Mesodermal cell (in vitro differentiated cells): ENCODE results near the gene SUPT20HL1.

Source experiments
- H3K27ac ChIP-seq: 2 replicates; pipeline ENCODE4 v1.7.0; 2013; ENCODE audit warnings: mild to moderate bottlenecking, low read depth, low read length, moderate library complexity; ENCODE audit not compliant: severe bottlenecking
- H3K36me3 ChIP-seq: 2 replicates; pipeline ENCODE4 v1.7.1; 2013; ENCODE audit warnings: mild to moderate bottlenecking, low read length, moderate library complexity; ENCODE audit not compliant: control insufficient read depth, insufficient read depth
- H3K4me1 ChIP-seq: one replicate; pipeline ENCODE4 v1.7.1; 2013; ENCODE audit warnings: mild to moderate bottlenecking, low read length; ENCODE audit not compliant: insufficient read depth, control insufficient read depth, poor library complexity, severe bottlenecking
- H3K4me3 ChIP-seq: 2 replicates; pipeline ENCODE4 v1.7.0; 2013; ENCODE audit warnings: low read length, control low read depth, mild to moderate bottlenecking; ENCODE audit not compliant: insufficient read depth, poor library complexity, severe bottlenecking; ENCODE audit errors: extremely low read depth
- H3K9me3 ChIP-seq: 2 replicates; pipeline ENCODE4 v1.7.1; 2013; ENCODE audit warnings: mild to moderate bottlenecking, low read length, moderate library complexity; ENCODE audit not compliant: control insufficient read depth
- WGBS, 2 experiments: methylation state at CpG; one replicate each; pipeline ENCODE4 v1.1.5; 2013; ENCODE audit warnings: missing lambda C conversion rate in 2 of 2; ENCODE audit not compliant: insufficient coverage in 2 of 2; 5-methylcytosine and 5-hydroxymethylcytosine counted together

The SUPT20HL1 gene

GRCh38 chrX:24396236-24396930, 35.9 kb downstream of the SUPT20HL1 start:
- H3K9me3 ChIP-seq, result no peaks in the 10 kb centered on the region
- no peaks in the 10 kb centered on the region for H3K36me3 ChIP-seq
- 88% methylated on average over 3 of the region's 5 CpGs; no CpG with 5 or more reads in 1 of the 2 experiments for whole genome bisulfite sequencing, 2 experiments
- H3K4me3 ChIP-seq, result no peak overlapping the region
- H3K27ac ChIP-seq, result no peak overlapping the region
- no peaks in the 10 kb centered on the region for H3K4me1 ChIP-seq

GRCh38 chrX:24396931-24397279, 36.5 kb downstream of the SUPT20HL1 start:
- no peak overlapping the region for H3K27ac ChIP-seq
- WGBS, 2 experiments, result no CpG with 5 or more reads among the region's 1 CpG
- H3K36me3 ChIP-seq, result no peaks in the 10 kb centered on the region
- no peaks in the 10 kb centered on the region for H3K4me1 ChIP-seq
- H3K9me3 ChIP-seq, result no peaks in the 10 kb centered on the region
- H3K4me3 ChIP-seq, result no peak overlapping the region

- Histone ChIP-seq H3K36me3 (no peaks in the 10 kb centered on the region), H3K4me1 (no peaks in the 10 kb centered on the region), H3K4me3 (no peak overlapping the region), H3K27ac (no peak overlapping the region), H3K9me3 (no peaks in the 10 kb centered on the region)
- no CpG with 5 or more reads among the region's 2 CpGs for WGBS, 2 experiments
These were observed 38.3 kb downstream of the SUPT20HL1 start for GRCh38 chrX:24398766-24399165.

- no peaks in the 10 kb centered on the region for H3K9me3 ChIP-seq
- H3K36me3 ChIP-seq, result no peaks in the 10 kb centered on the region
- no peaks in the 10 kb centered on the region for H3K4me1 ChIP-seq
- WGBS, 2 experiments, result no CpG with 5 or more reads among the region's 5 CpGs
- H3K4me3 ChIP-seq, result no peak overlapping the region
- no peak overlapping the region for H3K27ac ChIP-seq
These were observed 39.1 kb downstream of the SUPT20HL1 start for GRCh38 chrX:24399550-24399949.

- H3K4me1 ChIP-seq, result no peaks in the 10 kb centered on the region
- no peak overlapping the region for H3K27ac ChIP-seq
- no peaks in the 10 kb centered on the region for H3K9me3 ChIP-seq
- no peak overlapping the region for H3K4me3 ChIP-seq
- H3K36me3 ChIP-seq, result no peaks in the 10 kb centered on the region
These were observed 45.5 kb downstream of the SUPT20HL1 start for GRCh38 chrX:24405959-24406358.
